ENCODE measurements around the gene AOAH.
"Not testable (repeated sequence)": the region's sequence is repeated elsewhere in the genome, so short reads cannot be mapped to it uniquely, and the experiment has no call there.

AOAH gene

DNA sequence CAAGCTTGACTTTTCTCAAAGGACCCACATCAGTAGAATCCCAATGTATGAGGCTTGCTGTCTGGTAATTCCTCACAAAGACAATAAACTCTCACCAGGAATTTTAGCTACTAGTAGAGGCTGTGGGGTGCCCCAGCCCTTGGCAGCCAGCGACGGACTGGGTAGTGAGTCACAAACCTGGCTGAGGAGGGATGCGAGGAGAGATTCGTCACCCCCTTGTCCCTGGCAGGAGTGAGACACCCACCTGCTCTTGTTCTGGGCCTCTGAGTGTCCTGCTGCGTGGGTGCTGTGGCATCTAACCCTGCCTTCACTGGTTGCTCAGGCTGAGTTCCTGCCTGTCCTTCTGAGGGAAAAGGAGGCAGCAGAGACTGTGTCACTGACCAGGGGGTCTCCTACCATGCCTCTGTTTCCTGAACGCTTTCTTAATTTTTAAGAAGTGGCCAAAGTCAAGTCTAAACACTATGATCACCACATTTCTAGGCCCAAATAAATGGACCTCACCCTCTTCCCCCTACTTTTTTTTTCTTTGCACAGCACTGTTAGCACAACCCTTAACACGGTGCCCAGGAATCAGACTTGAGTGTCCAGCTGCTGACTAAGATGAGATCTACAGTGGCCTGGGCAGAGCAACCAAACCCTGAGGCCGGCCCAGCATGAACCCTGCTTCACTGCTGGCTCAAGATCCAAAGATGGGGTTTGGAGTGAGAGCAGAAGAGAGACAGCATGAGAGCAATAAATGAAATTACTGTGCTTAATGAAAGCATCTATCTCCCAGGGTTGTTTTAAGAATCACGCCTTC lies 188.2 kb downstream of the AOAH start:
- DNase-seq = no peak

DNA sequence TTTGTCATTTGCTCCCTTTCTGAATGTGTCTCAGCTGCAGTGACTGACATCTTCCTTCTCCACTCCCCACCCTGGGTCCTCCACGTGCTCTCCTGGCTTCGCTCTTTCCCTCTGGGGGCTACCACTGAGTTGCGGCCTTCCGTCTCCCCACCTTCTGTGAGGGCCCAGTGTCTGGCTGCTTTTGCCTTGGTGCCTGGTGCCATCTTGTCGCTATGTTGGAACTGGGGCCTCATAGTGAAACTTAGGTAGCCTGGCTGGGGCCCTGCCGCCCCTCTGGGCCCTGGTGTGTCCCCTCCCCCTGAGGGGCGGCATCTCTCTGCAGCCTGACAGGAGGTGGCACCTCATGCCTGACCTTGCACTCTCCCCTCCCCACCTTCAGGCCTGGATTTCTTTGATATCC lies 190.6 kb downstream of the AOAH start:
- DNase-seq = no peak

- DNase-seq = no peak
These were observed 191.3 kb downstream of the AOAH start for GRCh38 chr7:36532981-36533499.

- DNase-seq = no peak
These were observed 192.3 kb downstream of the AOAH start for GRCh38 chr7:36531951-36532350.

- DNase-seq = no peak
These were observed 193.8 kb downstream of the AOAH start for GRCh38 chr7:36530456-36530855.

- no peak for DNase-seq
These were observed 196.8 kb downstream of the AOAH start for GRCh38 chr7:36527549-36527913.

GRCh38 chr7:36526863-36527548 lies 197.3 kb downstream of the AOAH start:
- DNase-seq = no peak

- no peak for DNase-seq
These were observed 200.8 kb downstream of the AOAH start for GRCh38 chr7:36523371-36524101.

GRCh38 chr7:36522453-36523007 lies 201.8 kb downstream of the AOAH start:
- no peak for DNase-seq

- DNase-seq = no peak
These were observed 202.4 kb downstream of the AOAH start for GRCh38 chr7:36521911-36522310.

GRCh38 chr7:36521133-36521532 lies 203.2 kb downstream of the AOAH start:
- DNase-seq = no peak

GRCh38 chr7:36515847-36516246 lies 208.4 kb downstream of the AOAH start:
- no peak for DNase-seq

- no peak for DNase-seq
These were observed 209.7 kb downstream of the AOAH start for GRCh38 chr7:36514289-36515243.

GRCh38 chr7:36513393-36513792 lies 210.9 kb downstream of the AOAH start:
- no peak for DNase-seq

- DNase-seq = no peak
These were observed 211.7 kb downstream of the AOAH start for GRCh38 chr7:36512616-36513015.

DNA sequence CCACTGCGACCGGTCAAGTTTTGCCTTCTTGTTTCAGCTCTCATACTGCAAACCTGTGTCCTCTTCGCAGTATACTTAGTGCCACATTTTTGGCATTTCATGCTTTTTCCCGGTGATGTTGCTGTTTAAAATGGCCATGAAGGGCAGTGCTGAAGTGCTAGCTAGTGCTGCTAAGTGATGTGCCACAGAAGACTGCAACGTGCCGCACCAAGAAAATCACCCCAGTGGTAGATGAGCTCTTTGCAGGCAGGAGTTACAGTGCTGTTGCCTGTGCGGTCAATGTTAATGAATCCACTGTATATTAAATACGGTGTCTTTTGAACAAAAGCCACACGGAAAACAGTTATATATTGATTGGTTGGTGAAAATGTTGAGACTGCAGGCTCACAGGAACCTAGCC lies 214.3 kb downstream of the AOAH start:
- DNase-seq = no peak

GRCh38 chr7:36507475-36508440 lies 216.5 kb downstream of the AOAH start:
- DNase-seq = no peak

DNA sequence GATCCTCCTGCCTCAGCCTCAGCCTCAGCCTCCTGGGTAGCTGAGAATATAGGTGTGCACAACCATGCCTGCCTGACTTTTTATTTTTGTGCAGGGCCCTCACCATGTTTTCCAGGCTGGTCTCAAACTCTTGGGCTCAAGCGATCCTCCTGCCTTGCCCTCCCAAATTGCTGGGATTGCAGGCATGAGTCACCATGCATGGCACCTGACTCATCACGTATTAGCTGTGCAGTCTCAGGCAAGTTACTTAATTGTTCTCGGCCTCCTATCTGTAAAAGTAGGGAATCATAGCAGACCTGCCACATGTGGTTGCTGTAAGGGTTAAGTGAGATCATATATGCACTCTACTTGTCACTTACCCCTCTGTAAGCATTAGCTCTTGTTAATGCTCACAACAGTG lies 217.5 kb downstream of the AOAH start:
- no peak for DNase-seq

- DNase-seq = no peak
These were observed 218.0 kb downstream of the AOAH start for GRCh38 chr7:36506130-36506798.

- DNase-seq = not testable (repeated sequence)
These were observed 219.7 kb downstream of the AOAH start for GRCh38 chr7:36504617-36505016.
